ENCODE data around the gene PDE4B.
A peak's percentile ranks its signal among the peaks of the same experiment; 100 is the strongest.

The PDE4B gene

DNA sequence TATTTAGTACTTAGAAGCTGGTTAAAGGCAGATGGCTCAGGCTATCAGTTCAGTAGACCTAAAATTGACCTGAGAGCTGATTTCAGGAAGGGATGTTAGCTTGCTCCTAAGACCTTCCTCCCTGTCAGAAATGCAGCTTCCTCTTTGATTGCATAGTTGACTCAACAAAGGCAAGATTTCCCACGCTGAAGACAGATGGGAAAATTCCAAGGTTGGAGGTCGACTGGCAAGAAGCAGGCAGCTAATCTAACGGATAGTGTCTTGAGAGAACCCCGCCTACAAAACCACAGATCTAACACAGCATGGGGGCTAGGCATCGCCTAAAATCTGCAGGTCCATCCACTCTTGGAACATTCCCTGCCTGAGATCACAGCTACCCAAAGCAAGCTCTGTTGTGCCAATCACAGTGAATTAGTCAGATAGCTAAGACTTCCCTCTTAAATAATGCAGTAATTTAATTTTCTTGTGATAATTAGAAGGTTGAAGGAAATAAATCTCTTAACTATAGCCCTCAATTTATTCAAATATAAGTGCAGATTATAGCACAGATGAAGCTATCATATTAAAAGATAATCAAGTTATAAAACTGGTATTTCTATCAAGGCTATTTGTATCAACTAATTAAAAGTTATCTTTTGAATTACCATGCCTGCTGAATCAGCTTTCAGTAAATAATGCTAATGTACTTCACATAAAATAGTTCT lies 383.5 kb downstream of the PDE4B start:
- Histone ChIP-seq H3K4me3 (ENCODE audit: low read depth, low read length, poor library complexity, severe bottlenecking) (no peak overlapping the region), H2AFZ (ENCODE audit: low read length) (no peak overlapping the region), H3K36me3 (ENCODE audit: insufficient read depth, low read length) (no peaks in the 10 kb centered on the region), H4K20me1 (ENCODE audit: insufficient read depth, low read length) (no peaks in the 10 kb centered on the region), H3K9ac (ENCODE audit: low read length) (no peak overlapping the region), H3K4me2 (ENCODE audit: low read length) (no peak overlapping the region), H3K9me3 (ENCODE audit: low read length) (no peaks in the 10 kb centered on the region), H3K79me2 (ENCODE audit: insufficient read depth, low read length) (no peaks in the 10 kb centered on the region), H3K9me2 (ENCODE audit: low read depth, low read length) (no peaks in the 10 kb centered on the region), H3K4me1 (ENCODE audit: insufficient read depth, low read length, severe bottlenecking) (peaks cover 59% of the 10 kb centered on the region), H3F3A (ENCODE audit: insufficient read depth, low read length) (no peaks in the 10 kb centered on the region), H3K27me3 (ENCODE audit: insufficient read depth, low read length) (no peaks in the 10 kb centered on the region), H3K27ac (ENCODE audit: low read depth, low read length, poor library complexity, severe bottlenecking) (peak overlapping the region; percentile 26)
- TF ChIP-seq, protein P1, sequence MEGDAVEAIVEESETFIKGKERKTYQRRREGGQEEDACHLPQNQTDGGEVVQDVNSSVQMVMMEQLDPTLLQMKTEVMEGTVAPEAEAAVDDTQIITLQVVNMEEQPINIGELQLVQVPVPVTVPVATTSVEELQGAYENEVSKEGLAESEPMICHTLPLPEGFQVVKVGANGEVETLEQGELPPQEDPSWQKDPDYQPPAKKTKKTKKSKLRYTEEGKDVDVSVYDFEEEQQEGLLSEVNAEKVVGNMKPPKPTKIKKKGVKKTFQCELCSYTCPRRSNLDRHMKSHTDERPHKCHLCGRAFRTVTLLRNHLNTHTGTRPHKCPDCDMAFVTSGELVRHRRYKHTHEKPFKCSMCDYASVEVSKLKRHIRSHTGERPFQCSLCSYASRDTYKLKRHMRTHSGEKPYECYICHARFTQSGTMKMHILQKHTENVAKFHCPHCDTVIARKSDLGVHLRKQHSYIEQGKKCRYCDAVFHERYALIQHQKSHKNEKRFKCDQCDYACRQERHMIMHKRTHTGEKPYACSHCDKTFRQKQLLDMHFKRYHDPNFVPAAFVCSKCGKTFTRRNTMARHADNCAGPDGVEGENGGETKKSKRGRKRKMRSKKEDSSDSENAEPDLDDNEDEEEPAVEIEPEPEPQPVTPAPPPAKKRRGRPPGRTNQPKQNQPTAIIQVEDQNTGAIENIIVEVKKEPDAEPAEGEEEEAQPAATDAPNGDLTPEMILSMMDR (IDR thresholded peaks at IDR 0.05; ENCODE audit: low read length), result no peak
- no peak for TF ChIP-seq EZH2 (IDR thresholded peaks at IDR 0.05; ENCODE audit: borderline replicate concordance, low read length)

DNA sequence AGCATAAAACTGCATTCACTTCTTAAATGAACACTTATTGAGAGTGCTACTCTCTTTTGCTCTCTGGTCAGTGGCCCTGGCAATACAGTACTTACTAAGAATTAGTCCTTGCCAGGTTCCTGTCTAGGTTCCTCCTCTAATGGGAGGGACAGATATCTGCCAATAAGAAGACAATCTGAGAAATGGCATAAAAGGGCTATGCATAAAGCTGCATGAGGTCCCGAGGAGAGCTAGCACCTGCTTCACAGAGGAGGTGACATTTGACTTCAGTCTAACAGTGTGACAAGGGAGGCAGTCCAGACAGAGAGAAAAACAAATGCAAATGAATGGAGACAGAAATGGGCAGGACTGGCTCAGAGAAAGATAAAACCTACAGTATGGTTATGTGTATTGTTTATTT lies 384.1 kb downstream of the PDE4B start:
- no peaks in the 10 kb centered on the region for H3K9me3 ChIP-seq (ENCODE audit: low read length)
- no peak overlapping the region for H2AFZ ChIP-seq (ENCODE audit: low read length)
- H3K4me2 ChIP-seq (ENCODE audit: low read length), result no peak overlapping the region
- no peaks in the 10 kb centered on the region for H3K79me2 ChIP-seq (ENCODE audit: insufficient read depth, low read length)
- no peaks in the 10 kb centered on the region for H3K27me3 ChIP-seq (ENCODE audit: insufficient read depth, low read length)
- peak overlapping the region; percentile 76 for H3K27ac ChIP-seq (ENCODE audit: low read depth, low read length, poor library complexity, severe bottlenecking)
- H4K20me1 ChIP-seq (ENCODE audit: insufficient read depth, low read length), result no peaks in the 10 kb centered on the region
- no peak overlapping the region for H3K4me3 ChIP-seq (ENCODE audit: low read depth, low read length, poor library complexity, severe bottlenecking)
- no peaks in the 10 kb centered on the region for H3K9me2 ChIP-seq (ENCODE audit: low read depth, low read length)
- peaks cover 65% of the 10 kb centered on the region for H3K4me1 ChIP-seq (ENCODE audit: insufficient read depth, low read length, severe bottlenecking)
- no peaks in the 10 kb centered on the region for H3K36me3 ChIP-seq (ENCODE audit: insufficient read depth, low read length)
- H3K9ac ChIP-seq (ENCODE audit: low read length), result no peak overlapping the region
- TF ChIP-seq, protein P1 (IDR thresholded peaks at IDR 0.05; ENCODE audit: low read length), result no peak
- TF ChIP-seq EZH2 (IDR thresholded peaks at IDR 0.05; ENCODE audit: borderline replicate concordance, low read length), result no peak
- H3F3A ChIP-seq (ENCODE audit: insufficient read depth, low read length), result no peaks in the 10 kb centered on the region

DNA sequence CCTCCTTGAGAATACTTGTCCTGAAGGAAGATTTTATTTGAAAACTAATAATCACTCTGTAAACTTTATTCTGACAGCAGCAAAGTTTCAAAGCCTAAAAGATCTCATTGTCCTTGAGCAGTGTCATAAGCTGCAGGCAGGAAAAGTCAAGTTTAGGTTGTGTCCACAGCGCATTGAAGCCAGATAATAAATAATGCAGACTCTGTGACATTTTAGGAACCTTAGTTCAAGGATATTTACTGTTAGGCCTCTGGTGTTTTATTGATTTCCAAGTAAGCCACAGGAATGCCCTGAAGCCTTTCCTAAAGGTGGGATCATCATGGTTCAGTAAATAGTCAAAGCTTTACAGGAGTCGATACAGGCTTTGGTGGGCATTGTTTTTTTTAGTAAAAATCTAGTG lies 384.8 kb downstream of the PDE4B start:
- peak overlapping the region; percentile 76 for H3K27ac ChIP-seq (ENCODE audit: low read depth, low read length, poor library complexity, severe bottlenecking)
- no peaks in the 10 kb centered on the region for H3F3A ChIP-seq (ENCODE audit: insufficient read depth, low read length)
- no peak overlapping the region for H3K9ac ChIP-seq (ENCODE audit: low read length)
- no peaks in the 10 kb centered on the region for H3K79me2 ChIP-seq (ENCODE audit: insufficient read depth, low read length)
- no peaks in the 10 kb centered on the region for H3K9me3 ChIP-seq (ENCODE audit: low read length)
- no peak overlapping the region for H2AFZ ChIP-seq (ENCODE audit: low read length)
- H3K4me2 ChIP-seq (ENCODE audit: low read length), result no peak overlapping the region
- H3K27me3 ChIP-seq (ENCODE audit: insufficient read depth, low read length), result no peaks in the 10 kb centered on the region
- TF ChIP-seq EZH2 (IDR thresholded peaks at IDR 0.05; ENCODE audit: borderline replicate concordance, low read length), result no peak
- TF ChIP-seq, protein P1 (IDR thresholded peaks at IDR 0.05; ENCODE audit: low read length), result no peak
- no peaks in the 10 kb centered on the region for H3K9me2 ChIP-seq (ENCODE audit: low read depth, low read length)
- no peaks in the 10 kb centered on the region for H3K36me3 ChIP-seq (ENCODE audit: insufficient read depth, low read length)
- H4K20me1 ChIP-seq (ENCODE audit: insufficient read depth, low read length), result no peaks in the 10 kb centered on the region
- peaks cover 72% of the 10 kb centered on the region for H3K4me1 ChIP-seq (ENCODE audit: insufficient read depth, low read length, severe bottlenecking)
- no peak overlapping the region for H3K4me3 ChIP-seq (ENCODE audit: low read depth, low read length, poor library complexity, severe bottlenecking)
